ENCODE measurements around the gene PRIM1. TPM values are rescaled to one million over a fixed set of nuclear protein-coding genes. Genes with fewer than 3 reads are reported as not detected.

PRIM1 gene
- total RNA-seq, 1 experiment from 2014 or later, result 25.0 TPM

DNA sequence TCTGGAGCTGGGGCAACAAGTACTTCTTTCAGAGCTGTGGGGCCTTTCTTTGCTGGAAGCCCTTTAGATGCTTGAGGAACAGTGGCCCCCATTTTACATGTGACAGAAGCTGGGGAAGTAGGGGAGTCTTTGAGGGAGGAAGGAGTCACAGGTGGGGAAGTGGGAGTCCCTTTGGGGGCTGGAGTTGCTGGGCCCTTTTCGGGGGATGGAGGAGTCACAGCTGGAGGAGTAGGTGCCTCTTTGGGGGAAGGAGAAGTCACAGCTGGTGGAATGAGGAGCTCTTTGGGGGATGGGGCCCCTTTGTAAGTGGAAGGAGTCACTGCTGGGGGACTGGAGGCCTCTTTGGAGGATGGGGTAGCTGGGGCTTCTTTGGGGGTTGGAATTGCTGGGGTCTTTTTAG lies 35.7 kb downstream of the PRIM1 start:
- H3K36me3 ChIP-seq (ENCODE audit: control insufficient read depth, insufficient read depth, low read length), result peaks cover 39% of the 10 kb centered on the region
- H3K4me1 ChIP-seq (ENCODE audit: control insufficient read depth, insufficient read depth, low read length), result peaks cover 37% of the 10 kb centered on the region
- in situ Hi-C loops (cut with HindIII; ENCODE audit: low pct_unique_long_range_greater_than_20kb, low sequenced_read_pairs) (no loop called here), intact Hi-C loops (cut with micrococcal nuclease; ENCODE audit: unreplicated experiment) (no loop called here)
- POLR2A ChIA-PET, result interaction anchor here (0.6 kb wide), 1 partner anchor 17 kb away, joined by 7 read pairs; no protein-coding TSS in a partner anchor
- DNase-seq (ENCODE audit: low read depth, low spot score) (no peak), ATAC-seq (no peak)
- H3K27ac ChIP-seq (ENCODE audit: low read length), result no peak overlapping the region; the same call in 1 of the 2 replicates
- no TSS peak for BruUV-seq (replicated peaks)
- no peaks in the 10 kb centered on the region for H3K9me3 ChIP-seq (ENCODE audit: control insufficient read depth, insufficient read depth, low read depth, low read length)
- H3K4me3 ChIP-seq (ENCODE audit: low read depth in 2 of 2, low read length in 2 of 2), result no peak overlapping the region
- no peak for TF ChIP-seq POLR2AphosphoS5 (IDR thresholded peaks at IDR 0.05; ENCODE audit: low read depth, low read length)
- CTCF ChIA-PET, result no interaction called here
- H3K27me3 ChIP-seq (ENCODE audit: control insufficient read depth, insufficient read depth, low read length), result no peaks in the 10 kb centered on the region

GRCh38 chr12:56715798-56716197 lies 36.3 kb downstream of the PRIM1 start:
- ATAC-seq (no peak), DNase-seq (ENCODE audit: low read depth, low spot score) (no peak)
- Histone ChIP-seq H3K9me3 (ENCODE audit: control insufficient read depth, insufficient read depth, low read depth, low read length) (no peaks in the 10 kb centered on the region), H3K36me3 (ENCODE audit: control insufficient read depth, insufficient read depth, low read length) (peaks cover 39% of the 10 kb centered on the region), H3K27ac (ENCODE audit: low read length) (no peak overlapping the region), H3K27me3 (ENCODE audit: control insufficient read depth, insufficient read depth, low read length) (no peaks in the 10 kb centered on the region), H3K4me1 (ENCODE audit: control insufficient read depth, insufficient read depth, low read length) (peaks cover 31% of the 10 kb centered on the region), H3K4me3 (ENCODE audit: low read depth in 2 of 2, low read length in 2 of 2) (no peak overlapping the region)
- POLR2A ChIA-PET, result no interaction called here
- TF ChIP-seq CTCF (IDR thresholded peaks at IDR 0.05), result no peak
- no peak for TF ChIP-seq POLR2AphosphoS5 (IDR thresholded peaks at IDR 0.05; ENCODE audit: low read depth, low read length)
- no peak for TF ChIP-seq SIN3A (IDR thresholded peaks at IDR 0.05; ENCODE audit: borderline replicate concordance, insufficient read depth, low read depth, low read length)
- TF ChIP-seq REST (IDR thresholded peaks at IDR 0.05; ENCODE audit: insufficient read depth in 1 of 2, low read depth in 2 of 2, low read length in 1 of 2), result no peak
- TF ChIP-seq TCF7L2 (IDR thresholded peaks at IDR 0.05; ENCODE audit: low read depth, low read length), result no peak
- intact Hi-C loops (cut with micrococcal nuclease; ENCODE audit: unreplicated experiment) (no loop called here), in situ Hi-C loops (cut with HindIII; ENCODE audit: low pct_unique_long_range_greater_than_20kb, low sequenced_read_pairs) (no loop called here)
- BruUV-seq (replicated peaks), result no TSS peak
- CTCF ChIA-PET, result no interaction called here

GRCh38 chr12:56714431-56714929 lies 37.6 kb downstream of the PRIM1 start:
- no TSS peak for BruUV-seq (replicated peaks)
- no peak overlapping the region for H3K27ac ChIP-seq (ENCODE audit: low read length)
- H3K4me3 ChIP-seq (ENCODE audit: low read depth in 2 of 2, low read length in 2 of 2), result no peak overlapping the region
- H3K27me3 ChIP-seq (ENCODE audit: control insufficient read depth, insufficient read depth, low read length), result no peaks in the 10 kb centered on the region
- H3K9me3 ChIP-seq (ENCODE audit: control insufficient read depth, insufficient read depth, low read depth, low read length), result no peaks in the 10 kb centered on the region
- peaks cover 17% of the 10 kb centered on the region for H3K4me1 ChIP-seq (ENCODE audit: control insufficient read depth, insufficient read depth, low read length)
- ChIA-PET CTCF (no interaction called here), POLR2A (no interaction called here)
- intact Hi-C loops (cut with micrococcal nuclease; ENCODE audit: unreplicated experiment), result no loop called here
- in situ Hi-C loops (cut with HindIII; ENCODE audit: low pct_unique_long_range_greater_than_20kb, low sequenced_read_pairs), result no loop called here
- peaks cover 35% of the 10 kb centered on the region for H3K36me3 ChIP-seq (ENCODE audit: control insufficient read depth, insufficient read depth, low read length)
- TF ChIP-seq POLR2AphosphoS5 (IDR thresholded peaks at IDR 0.05; ENCODE audit: low read depth, low read length), result no peak
- no peak for TF ChIP-seq REST (IDR thresholded peaks at IDR 0.05; ENCODE audit: insufficient read depth in 1 of 2, low read depth in 2 of 2, low read length in 1 of 2)
- TF ChIP-seq TCF7L2 (IDR thresholded peaks at IDR 0.05; ENCODE audit: low read depth, low read length), result no peak
- no peak for TF ChIP-seq CTCF (IDR thresholded peaks at IDR 0.05)
- TF ChIP-seq SIN3A (IDR thresholded peaks at IDR 0.05; ENCODE audit: borderline replicate concordance, insufficient read depth, low read depth, low read length), result no peak
- no peak for ATAC-seq
- DNase-seq (ENCODE audit: low read depth, low spot score), result no peak
